Adrenal gland (tissue), 12 donors: ENCODE results near the gene SRGAP2C. TPM values are rescaled to one million over a fixed set of nuclear protein-coding genes. Genes with fewer than 3 reads are reported as not detected.
"Not testable (repeated sequence)": the region's sequence is repeated elsewhere in the genome, so short reads cannot be mapped to it uniquely, and the experiment has no call there.

Experiments used
- DNase-seq, 7 donors: peaks; one replicate each; pipeline ENCODE4 v3.0.0-alpha.2; 2019 to 2020
- H3K27ac ChIP-seq, 5 donors: fragments of 200-600 bp; sonication (generic) in 4 of 5; 1 replicate in 3 of 5; 2 replicates in 2 of 5; pipeline versions ENCODE4 v1.5.1 to v1.8.0; 2016 to 2020; ENCODE audit warnings: mild to moderate bottlenecking in 1 of 5
- H3K27me3 ChIP-seq: fragments of 200-600 bp; 2 replicates; pipeline ENCODE4 v1.8.0; 2021
- H3K36me3 ChIP-seq, 2 donors: fragments of 200-600 bp; replicated peaks in 1 of 2; 1 replicate in 1 of 2; 2 replicates in 1 of 2; pipeline versions ENCODE4 v1.5.1 to v1.8.0; 2018 to 2022
- H3K4me1 ChIP-seq, 2 donors: fragments of 200-600 bp; replicated peaks in 1 of 2; 1 replicate in 1 of 2; 2 replicates in 1 of 2; pipeline versions ENCODE4 v1.5.1 to v1.8.0; 2018 to 2021
- H3K4me3 ChIP-seq, 4 donors: fragments of 200-600 bp; sonication (generic) in 3 of 4; one replicate each; pipeline ENCODE4 v1.5.1; 2016 to 2018
- H3K9me3 ChIP-seq, 3 donors: fragments of 200-600 bp; sonication (generic) in 1 of 3; replicated peaks in 1 of 3; 1 replicate in 2 of 3; 2 replicates in 1 of 3; pipeline versions ENCODE4 v1.5.1 to v1.8.0; 2016 to 2021
- WGBS, 4 donors: extraction: QIAGEN DNeasy Blood & Tissue Kit in 2 of 4; methylation state at CpG; one replicate each; pipeline versions ENCODE4 v1.1.5 to v1.1.7; 2013 to 2017; 5-methylcytosine and 5-hydroxymethylcytosine counted together
- intact Hi-C, 2 donors: fragments of 100-400 bp; cut with DNase I; formaldehyde crosslinking; loops; one replicate each; pipeline versions ENCODE4 v1.14.1 to v1.15.0; 2022 to 2023
- polyA plus RNA-seq, 3 donors: library from polyadenylated mRNA; stranded (reverse); fragments of 200-250 nt in 2 of 3; fragments of 350-450 nt in 1 of 3; fragmentation: Illumina TruSeq in 1 of 3; extraction: RNeasy Lipid Tissue Mini Kit (QIAGEN cat#74804) in 1 of 3; gene quantifications; one replicate each; pipeline ENCODE4 v1.2.3, GENCODE V29; 2013 to 2014
- total RNA-seq, 9 donors: library from RNA; depleted of rRNA in 4 of 9; stranded (reverse); fragments of >200 nt in 4 of 9; fragments of 120-200 nt in 1 of 9; fragmentation: NEBNext Ultra II Directional in 1 of 9; extraction: Animal tissue kit (Norgen Biotek cat#: 25700) in 1 of 9; gene quantifications; one replicate each; pipeline versions ENCODE4 v1.1.0 to v1.2.4, GENCODE V29; 2013 to 2023
- donor health status: healthy with polysubstance abuse.
- donor health status: Bipolar disorder and iron deficiency.
- donor health status: DM: yes; HTN: yes; CAD: no.
- donor health status: DM: no; HTN: no; CAD: no.
- donor health status: DM: no; HTN: no; CAD: no.
- donor health status: DM: yes; HTN: yes; CAD: no.

The SRGAP2C gene
- total and polyA plus RNA-seq, 12 donors, result 4.1 to 66.2 (median 23.6) TPM

DNA sequence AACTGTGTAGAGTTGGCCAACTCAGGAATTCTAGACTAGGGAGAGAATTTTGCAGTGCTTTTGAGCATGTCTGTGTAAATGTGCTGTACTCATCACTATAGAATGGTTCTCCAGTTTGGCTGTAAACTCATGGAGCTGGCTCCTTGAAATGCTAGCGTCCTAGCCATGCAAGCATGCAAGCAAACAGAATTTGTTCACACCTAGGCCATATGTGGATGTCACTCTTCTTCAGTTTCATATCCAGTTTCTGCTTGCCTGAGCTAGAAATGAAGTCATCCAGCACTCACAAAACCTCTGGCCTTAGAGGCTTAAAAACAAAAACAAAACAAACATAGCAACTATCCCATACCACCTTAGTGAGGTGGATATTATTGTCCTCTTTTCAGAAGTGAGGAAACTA, 37.0 kb downstream of the SRGAP2C start:
- intact Hi-C loops, H3K4me3 ChIP-seq, H3K27ac ChIP-seq, H3K27me3 ChIP-seq, H3K36me3 ChIP-seq, H3K4me1 ChIP-seq, H3K9me3 ChIP-seq, DNase-seq: not testable (repeated sequence)
- whole genome bisulfite sequencing, 4 donors, result 83 to 92% (median 91%) methylated on average over 1 of the region's 1 CpG

DNA sequence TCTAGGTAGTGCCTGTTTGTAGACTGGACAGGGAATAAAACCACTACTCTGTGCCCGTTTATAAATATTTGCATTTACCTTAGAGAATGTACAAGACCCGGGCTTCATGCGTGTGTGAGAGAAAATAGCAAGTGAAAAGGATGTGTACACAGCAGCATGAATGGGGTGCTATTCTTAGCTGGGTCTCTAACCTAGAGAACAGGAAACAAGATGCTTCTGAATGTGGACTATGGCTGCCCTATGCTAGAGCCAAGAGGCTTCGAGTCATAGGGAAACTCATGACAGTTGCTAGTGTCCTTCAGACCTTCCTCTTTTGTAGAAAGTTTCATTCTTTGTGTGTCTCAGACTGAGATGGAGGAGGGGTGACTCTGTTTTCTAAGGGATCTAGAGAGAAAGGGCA, 39.9 kb downstream of the SRGAP2C start:
- H3K27ac ChIP-seq, intact Hi-C loops, H3K9me3 ChIP-seq, H3K4me3 ChIP-seq, DNase-seq, H3K27me3 ChIP-seq, H3K36me3 ChIP-seq, H3K4me1 ChIP-seq: not testable (repeated sequence)
- WGBS, 4 donors, result 47 to 70% (median 60%) methylated on average over 3 of the region's 4 CpGs; no CpG with 5 or more reads in 1 of the 4 donors

DNA sequence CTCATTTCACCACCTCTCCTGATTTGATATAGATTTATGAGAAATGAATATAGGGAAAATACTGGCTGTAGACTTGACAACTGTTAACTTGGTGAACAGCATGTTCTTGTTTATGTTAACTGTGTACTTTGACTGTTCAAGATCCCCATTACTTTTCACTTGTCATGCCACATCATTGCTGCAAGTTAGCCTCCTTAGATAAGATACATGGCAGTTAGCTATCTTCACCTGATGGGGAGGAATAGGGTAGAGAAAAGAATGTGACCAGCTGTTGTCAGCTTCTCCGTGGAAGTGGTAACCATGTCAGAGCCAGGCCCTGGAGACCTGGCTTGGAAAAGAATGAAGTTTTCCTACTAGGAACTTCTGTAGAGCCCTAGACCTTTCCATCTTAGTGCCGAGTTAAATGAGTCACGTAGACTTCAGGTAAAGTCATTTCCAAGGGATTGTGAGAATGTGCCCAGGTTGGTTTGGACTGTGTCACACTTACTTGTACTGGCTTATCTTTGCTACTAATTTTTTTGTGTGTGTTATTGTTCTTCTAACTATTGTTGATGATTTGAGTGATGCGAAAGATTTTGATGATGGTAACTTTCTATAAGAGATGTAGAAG, 41.6 kb downstream of the SRGAP2C start:
- H3K4me1 ChIP-seq, H3K9me3 ChIP-seq, H3K36me3 ChIP-seq, H3K27me3 ChIP-seq, DNase-seq, intact Hi-C loops, H3K4me3 ChIP-seq, H3K27ac ChIP-seq: not testable (repeated sequence)
- 94 to 100% (median 98%) methylated on average over 1 to 2 of the region's 4 CpGs for WGBS, 4 donors

DNA sequence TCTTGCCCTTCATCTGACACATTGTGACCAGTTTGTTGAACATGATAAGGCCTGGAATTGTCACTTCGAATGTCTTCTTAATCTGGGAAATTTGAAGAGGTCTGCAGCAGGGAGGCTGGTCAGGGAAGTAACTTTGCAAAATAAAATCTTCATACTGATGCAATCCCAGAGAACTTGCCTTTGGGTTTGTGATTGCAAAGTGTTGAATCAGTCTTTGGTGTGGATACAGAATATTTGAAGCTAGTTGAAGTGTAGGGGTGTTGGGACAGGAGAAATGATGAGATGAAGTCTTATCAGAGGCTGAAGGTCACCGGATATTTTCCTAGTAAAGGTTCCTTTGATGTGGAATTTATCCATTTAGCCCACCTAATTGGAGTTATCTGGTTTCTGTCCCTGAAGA, 42.1 kb downstream of the SRGAP2C start:
- H3K9me3 ChIP-seq, H3K4me3 ChIP-seq, intact Hi-C loops, H3K36me3 ChIP-seq, H3K4me1 ChIP-seq, H3K27ac ChIP-seq, H3K27me3 ChIP-seq, DNase-seq: not testable (repeated sequence)
- WGBS, 4 donors, result 33 to 50% (median 43%) methylated on average over 1 of the region's 2 CpGs

DNA sequence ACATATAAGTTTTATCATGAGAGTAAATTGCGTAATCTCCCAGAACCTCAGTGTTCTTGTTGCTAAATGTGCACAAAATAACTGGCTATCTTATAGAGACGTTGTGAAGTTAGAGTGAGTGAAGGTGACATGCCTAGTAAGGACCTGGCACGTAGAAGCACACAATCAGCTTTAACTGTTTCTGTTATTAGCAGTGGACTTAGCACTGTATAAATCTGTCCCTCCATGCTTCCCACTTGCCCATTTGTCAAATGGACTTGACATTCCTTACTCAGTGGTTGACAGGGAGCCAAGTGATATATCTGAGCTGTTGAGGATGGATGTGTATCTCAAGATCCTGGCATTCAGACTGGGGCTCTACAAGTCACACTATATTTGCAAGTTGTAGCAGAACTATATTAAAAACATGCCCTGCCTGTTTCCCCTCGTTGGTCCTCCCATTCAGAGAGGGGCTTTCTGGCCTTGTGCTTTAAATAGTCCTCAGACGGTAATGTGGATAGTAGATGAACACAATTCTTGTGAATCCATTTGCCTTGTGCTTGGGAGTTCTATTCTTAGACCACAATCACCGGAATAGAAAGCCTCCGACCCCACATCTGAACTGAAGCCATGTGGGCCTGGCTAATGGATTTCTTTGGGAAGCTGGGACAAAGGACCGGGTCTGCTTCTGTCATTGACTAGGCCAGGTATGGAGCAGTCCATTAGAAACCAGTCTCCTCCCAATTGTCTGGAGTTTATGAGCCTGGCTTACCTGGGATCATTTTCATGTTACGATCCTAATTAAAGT, 43.0 kb downstream of the SRGAP2C start:
- intact Hi-C loops, result not testable (repeated sequence)

DNA sequence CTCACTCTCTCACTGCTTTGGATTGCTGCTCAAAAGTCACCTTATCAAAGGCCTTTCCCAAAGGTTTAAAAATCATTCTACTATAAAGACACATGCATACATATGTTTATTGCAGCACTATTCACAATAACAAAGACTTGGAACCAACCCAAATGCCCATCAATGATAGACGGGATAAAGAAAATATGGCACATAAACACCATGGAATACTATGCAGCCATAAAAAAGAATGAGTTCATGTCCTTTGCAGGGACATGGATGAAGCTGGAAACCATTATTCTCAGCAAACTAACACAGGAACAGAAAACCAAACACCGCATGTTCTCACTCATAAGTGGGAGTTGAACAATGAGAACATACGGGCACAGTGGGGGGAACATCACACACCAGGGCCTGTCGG, 45.9 kb downstream of the SRGAP2C start:
- H3K36me3 ChIP-seq, H3K9me3 ChIP-seq, DNase-seq, H3K4me1 ChIP-seq, H3K27me3 ChIP-seq, H3K4me3 ChIP-seq, H3K27ac ChIP-seq, intact Hi-C loops: not testable (repeated sequence)
- 42 to 66% (median 53%) methylated on average over 1 of the region's 4 CpGs for WGBS, 4 donors

More for the DNA sequence above, 43.0 kb downstream of the SRGAP2C start:
- WGBS, 4 donors, result 43 to 73% methylated on average over 1 to 3 of the region's 9 CpGs; no CpG with 5 or more reads in 2 of the 4 donors
- not testable (repeated sequence) for H3K27ac ChIP-seq, H3K27me3 ChIP-seq, H3K4me1 ChIP-seq, H3K9me3 ChIP-seq, H3K4me3 ChIP-seq, H3K36me3 ChIP-seq
- peak in 3 of 7 donors; percentile 3 to 51 (median 6) for DNase-seq

DNA sequence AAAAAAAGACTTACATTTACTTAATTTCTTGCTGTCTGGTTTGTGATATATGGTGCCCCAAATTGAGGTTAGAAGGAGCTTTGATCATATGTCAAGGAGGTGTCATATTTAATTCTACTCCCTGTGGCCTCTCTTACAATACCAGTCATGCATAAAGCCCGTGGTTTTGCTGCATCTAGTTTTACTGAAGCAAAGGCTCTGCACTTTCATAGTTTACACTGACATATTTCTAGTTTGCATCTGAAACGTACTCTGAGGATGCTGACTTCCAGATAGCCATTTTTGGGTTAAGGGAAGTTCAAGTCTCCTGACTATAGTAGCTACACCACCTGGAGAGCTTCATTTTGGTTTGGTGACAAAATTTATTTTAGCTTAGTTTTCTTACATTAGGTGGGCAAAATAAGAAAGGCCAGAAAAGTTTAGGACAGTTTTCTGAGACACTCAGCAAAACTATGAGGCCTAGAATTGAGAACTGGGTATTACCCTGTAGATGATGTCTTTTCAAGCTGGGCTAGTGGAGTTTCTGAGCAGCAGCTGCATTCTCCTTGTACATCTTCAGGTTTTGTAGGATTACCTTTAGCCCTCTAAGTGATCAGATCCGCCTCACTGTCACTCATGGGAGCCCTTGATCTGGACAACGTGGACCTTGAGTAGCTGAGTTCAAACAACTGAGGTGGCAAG, 47.8 kb downstream of the SRGAP2C start:
- H3K4me1 ChIP-seq, H3K27me3 ChIP-seq, DNase-seq, intact Hi-C loops, H3K36me3 ChIP-seq, H3K9me3 ChIP-seq, H3K4me3 ChIP-seq, H3K27ac ChIP-seq: not testable (repeated sequence)
- WGBS, 4 donors, result 61 to 83% (median 79%) methylated on average over 1 to 2 of the region's 4 CpGs

DNA sequence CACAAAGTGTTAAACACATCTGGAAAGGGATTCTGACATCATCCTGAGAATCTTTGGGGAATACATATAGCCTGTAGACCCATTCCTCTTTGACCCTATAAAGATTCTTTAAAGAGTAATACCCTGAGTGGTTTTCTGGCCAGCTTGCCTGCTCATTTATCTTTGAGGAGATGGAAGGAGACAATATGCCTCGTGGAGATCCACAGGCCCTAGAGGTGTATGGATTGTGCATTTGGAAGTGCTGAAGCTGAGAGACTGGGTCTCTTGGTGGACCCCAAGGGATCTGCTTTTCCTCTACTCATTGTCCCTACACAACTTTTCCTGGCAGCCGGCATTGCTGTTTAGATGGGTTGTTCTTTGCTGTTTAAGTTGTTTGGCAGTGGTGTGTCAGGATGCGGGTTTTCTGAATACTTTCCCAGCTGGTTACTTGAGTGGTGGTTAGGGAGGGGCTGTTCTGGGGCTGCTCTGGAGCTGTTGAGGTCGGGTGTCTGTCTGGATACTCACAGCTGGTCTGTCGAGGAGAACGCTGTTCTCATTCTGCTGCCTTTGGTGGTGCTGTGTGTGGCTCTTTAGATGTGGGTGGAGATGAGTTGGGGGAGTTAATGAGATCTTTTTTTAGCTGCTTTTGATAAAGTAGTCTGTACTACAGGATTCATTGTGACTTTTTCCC, 49.5 kb downstream of the SRGAP2C start:
- H3K9me3 ChIP-seq, H3K36me3 ChIP-seq, DNase-seq, H3K27me3 ChIP-seq, H3K4me1 ChIP-seq, intact Hi-C loops, H3K27ac ChIP-seq, H3K4me3 ChIP-seq: not testable (repeated sequence)
- WGBS, 4 donors, result 67% methylated on average over 2 of the region's 6 CpGs; no CpG with 5 or more reads in 3 of the 4 donors

DNA sequence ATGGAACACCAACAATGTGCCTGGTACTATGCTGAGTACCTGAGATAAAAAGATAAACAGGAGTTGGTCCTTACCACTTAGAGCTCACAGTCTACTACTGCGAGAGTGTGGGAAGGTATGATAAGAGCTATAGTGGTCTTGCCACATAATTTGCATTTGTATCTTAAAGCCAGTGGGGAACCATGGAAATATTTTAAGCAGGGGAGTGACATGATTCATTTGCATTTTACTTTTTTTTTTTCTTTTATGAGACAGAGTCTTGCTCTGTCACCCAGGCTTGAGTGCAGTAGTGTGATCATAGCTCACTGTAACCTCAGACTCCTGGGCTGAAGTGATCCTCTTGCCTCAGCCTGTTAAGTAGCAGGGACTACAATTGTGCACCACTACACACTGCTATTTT, 53.6 kb downstream of the SRGAP2C start:
- H3K27me3 ChIP-seq, intact Hi-C loops, H3K27ac ChIP-seq, DNase-seq, H3K9me3 ChIP-seq, H3K4me3 ChIP-seq, H3K36me3 ChIP-seq, H3K4me1 ChIP-seq: not testable (repeated sequence)
- 71 to 100% (median 98%) methylated on average over 1 of the region's 1 CpG for WGBS, 4 donors

DNA sequence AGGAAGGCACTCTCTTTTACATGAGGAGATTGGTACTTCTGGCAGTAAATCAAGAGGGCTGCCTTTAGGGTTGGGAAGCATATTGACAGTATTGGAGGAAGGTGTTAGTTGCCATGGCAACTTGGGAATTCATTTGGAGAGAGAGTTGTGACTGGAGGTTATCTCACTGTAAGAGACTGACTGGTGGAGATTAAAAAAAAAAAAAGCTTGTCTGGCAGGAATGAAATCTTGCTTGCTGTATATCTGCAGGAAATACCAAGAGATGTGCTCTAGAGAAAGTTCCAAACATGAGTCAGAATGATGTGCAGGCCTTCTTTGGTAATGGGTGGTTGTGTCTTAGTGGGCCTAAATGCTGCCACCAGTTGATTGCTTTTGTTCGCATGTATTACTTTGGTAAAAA, 59.1 kb downstream of the SRGAP2C start:
- H3K36me3 ChIP-seq, intact Hi-C loops, DNase-seq, H3K4me1 ChIP-seq, H3K27ac ChIP-seq, H3K27me3 ChIP-seq, H3K9me3 ChIP-seq, H3K4me3 ChIP-seq: not testable (repeated sequence)
- no CpG with 5 or more reads among the region's 1 CpG for WGBS, 4 donors
